ENCODE results near the gene CFAP206.

DNA sequence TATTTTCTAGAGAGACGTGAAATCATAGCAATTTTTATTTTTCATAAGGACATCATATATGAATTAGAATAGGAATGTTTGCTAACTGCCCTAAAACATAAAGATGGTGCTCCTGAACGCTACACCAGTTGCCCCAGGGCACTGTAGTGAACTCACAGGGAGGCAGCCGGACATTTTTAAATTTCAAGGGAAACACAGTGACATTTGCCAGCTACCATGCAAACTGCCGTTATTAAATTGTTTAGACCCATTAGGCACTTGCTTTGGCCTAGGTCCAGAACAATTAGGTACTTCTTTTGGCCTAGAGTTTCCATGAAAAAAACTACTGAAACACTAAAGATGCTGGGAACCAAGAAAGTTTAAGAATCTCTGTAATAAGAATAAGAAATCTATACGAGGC lies 24.9 kb upstream of the CFAP206 start:
- TF ChIP-seq, protein P1, sequence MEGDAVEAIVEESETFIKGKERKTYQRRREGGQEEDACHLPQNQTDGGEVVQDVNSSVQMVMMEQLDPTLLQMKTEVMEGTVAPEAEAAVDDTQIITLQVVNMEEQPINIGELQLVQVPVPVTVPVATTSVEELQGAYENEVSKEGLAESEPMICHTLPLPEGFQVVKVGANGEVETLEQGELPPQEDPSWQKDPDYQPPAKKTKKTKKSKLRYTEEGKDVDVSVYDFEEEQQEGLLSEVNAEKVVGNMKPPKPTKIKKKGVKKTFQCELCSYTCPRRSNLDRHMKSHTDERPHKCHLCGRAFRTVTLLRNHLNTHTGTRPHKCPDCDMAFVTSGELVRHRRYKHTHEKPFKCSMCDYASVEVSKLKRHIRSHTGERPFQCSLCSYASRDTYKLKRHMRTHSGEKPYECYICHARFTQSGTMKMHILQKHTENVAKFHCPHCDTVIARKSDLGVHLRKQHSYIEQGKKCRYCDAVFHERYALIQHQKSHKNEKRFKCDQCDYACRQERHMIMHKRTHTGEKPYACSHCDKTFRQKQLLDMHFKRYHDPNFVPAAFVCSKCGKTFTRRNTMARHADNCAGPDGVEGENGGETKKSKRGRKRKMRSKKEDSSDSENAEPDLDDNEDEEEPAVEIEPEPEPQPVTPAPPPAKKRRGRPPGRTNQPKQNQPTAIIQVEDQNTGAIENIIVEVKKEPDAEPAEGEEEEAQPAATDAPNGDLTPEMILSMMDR (IDR thresholded peaks at IDR 0.05) = no peak
- no peak for TF ChIP-seq POLR2A (IDR thresholded peaks at IDR 0.05)

Measured in right lobe of liver (tissue), 4 donors.